A549 (cell line): ENCODE results near the gene RPRD1A.

Experiments
- HDAC2 ChIP-seq: fragments of 200-600 bp; sonication (generic); IDR thresholded peaks from 2 replicates; pipeline ENCODE4 v1.6.1; 2016
- RAD21 ChIP-seq, 2 experiments: fragments of >200 bp in 1 of 2; sonication (Bioruptor Twin) in 1 of 2; formaldehyde crosslinking in 1 of 2; IDR thresholded peaks in 1 of 2; conservative IDR thresholded peaks in 1 of 2; 2 replicates in 1 of 2; 3 replicates in 1 of 2; pipeline ENCODE4 v1.6.1; 2012 to 2018; ENCODE audit warnings: inconsistent platforms in 1 of 2
- REST ChIP-seq: fragments of 200-600 bp; sonication (generic); IDR thresholded peaks from 2 replicates; pipeline ENCODE4 v1.6.1; 2016; ENCODE audit warnings: antibody characterized with exemption, mild to moderate bottlenecking, moderate library complexity
- TF ChIP-seq, protein P1 (sequence below): fragments of >200 bp; sonication (Bioruptor Twin); formaldehyde crosslinking; IDR thresholded peaks from 3 replicates; pipeline ENCODE4 v1.5.1; 2016

DNA sequence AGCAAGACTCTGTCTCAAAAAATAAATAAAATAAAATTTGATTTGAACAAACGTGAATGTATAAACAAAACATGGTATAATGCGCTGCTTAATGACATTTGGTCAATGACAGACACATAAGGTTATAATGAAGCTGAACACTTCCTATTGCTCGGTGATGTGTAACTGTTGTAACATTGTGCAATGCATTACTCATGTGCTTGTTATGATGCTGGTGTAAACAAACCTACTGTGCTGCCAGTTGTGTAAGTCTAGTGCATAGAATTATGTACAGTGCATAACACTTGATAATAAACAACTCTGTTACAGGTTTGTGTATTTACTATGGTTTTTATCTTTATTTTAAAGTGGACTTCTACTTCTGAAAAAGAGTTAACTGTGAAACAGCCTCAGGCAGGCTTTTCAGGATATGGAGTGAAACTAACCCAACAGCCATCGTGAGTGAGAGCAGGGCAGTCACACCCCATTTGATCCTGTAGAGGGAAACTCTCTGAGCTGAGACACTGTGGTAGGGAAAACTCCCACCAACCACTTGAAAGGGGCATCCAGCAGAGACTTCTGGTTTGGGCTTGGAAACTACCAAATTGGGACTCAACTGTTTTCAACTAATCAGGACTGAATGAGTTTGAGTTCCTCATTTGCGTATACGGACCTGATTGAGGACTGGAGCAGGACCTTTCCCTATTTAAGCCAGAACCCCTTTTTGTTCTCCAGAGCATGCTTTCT is 8.7 kb upstream of the RPRD1A start:
- TF ChIP-seq, protein P1, sequence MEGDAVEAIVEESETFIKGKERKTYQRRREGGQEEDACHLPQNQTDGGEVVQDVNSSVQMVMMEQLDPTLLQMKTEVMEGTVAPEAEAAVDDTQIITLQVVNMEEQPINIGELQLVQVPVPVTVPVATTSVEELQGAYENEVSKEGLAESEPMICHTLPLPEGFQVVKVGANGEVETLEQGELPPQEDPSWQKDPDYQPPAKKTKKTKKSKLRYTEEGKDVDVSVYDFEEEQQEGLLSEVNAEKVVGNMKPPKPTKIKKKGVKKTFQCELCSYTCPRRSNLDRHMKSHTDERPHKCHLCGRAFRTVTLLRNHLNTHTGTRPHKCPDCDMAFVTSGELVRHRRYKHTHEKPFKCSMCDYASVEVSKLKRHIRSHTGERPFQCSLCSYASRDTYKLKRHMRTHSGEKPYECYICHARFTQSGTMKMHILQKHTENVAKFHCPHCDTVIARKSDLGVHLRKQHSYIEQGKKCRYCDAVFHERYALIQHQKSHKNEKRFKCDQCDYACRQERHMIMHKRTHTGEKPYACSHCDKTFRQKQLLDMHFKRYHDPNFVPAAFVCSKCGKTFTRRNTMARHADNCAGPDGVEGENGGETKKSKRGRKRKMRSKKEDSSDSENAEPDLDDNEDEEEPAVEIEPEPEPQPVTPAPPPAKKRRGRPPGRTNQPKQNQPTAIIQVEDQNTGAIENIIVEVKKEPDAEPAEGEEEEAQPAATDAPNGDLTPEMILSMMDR: no peak
- TF ChIP-seq RAD21 (conservative IDR thresholded peaks at IDR 0.05 in 1 of 2, IDR thresholded peaks at IDR 0.05 in 1 of 2): no peak
- TF ChIP-seq HDAC2: no peak
- TF ChIP-seq REST: no peak
